BLaER1 treated with 17β-estradiol and CSF1 and Interleukin-3, amounts not matched to agents 10 nM and 100 nM (cell line): ENCODE measurements around the gene LIPM.

Experiments used
- H3K27ac ChIP-seq, 11 experiments: shearing (Covaris generic); formaldehyde crosslinking; 2 replicates each; pipeline ENCODE4 v1.8.1; 2022
- H3K27me3 ChIP-seq, 11 experiments: shearing (Covaris generic); formaldehyde crosslinking; 2 replicates each; pipeline ENCODE4 v1.8.1; 2022
- H3K36me3 ChIP-seq, 11 experiments: shearing (Covaris generic); formaldehyde crosslinking; 2 replicates each; pipeline ENCODE4 v1.8.1; 2022
- H3K4me1 ChIP-seq, 10 experiments: shearing (Covaris generic); formaldehyde crosslinking; 2 replicates each; pipeline ENCODE4 v1.8.1; 2022
- H3K4me2 ChIP-seq, 11 experiments: shearing (Covaris generic); formaldehyde crosslinking; 2 replicates each; pipeline ENCODE4 v1.8.1; 2022
- H3K4me3 ChIP-seq, 10 experiments: shearing (Covaris generic); formaldehyde crosslinking; 2 replicates each; pipeline ENCODE4 v1.8.1; 2022
- H3K9ac ChIP-seq, 11 experiments: shearing (Covaris generic); formaldehyde crosslinking; 2 replicates each; pipeline ENCODE4 v1.8.1; 2022
- H3K9me3 ChIP-seq, 11 experiments: shearing (Covaris generic); formaldehyde crosslinking; replicated peaks in 1 of 11; 2 replicates each; pipeline ENCODE4 v1.8.1; 2022
- H4K20me1 ChIP-seq, 11 experiments: shearing (Covaris generic); formaldehyde crosslinking; 2 replicates each; pipeline ENCODE4 v1.8.1; 2022
- Cebpa-rat ChIP-seq, 11 experiments: shearing (Covaris generic); IDR thresholded peaks; 2 replicates each; pipeline ENCODE4 v1.8.1; 2022

LIPM gene

DNA sequence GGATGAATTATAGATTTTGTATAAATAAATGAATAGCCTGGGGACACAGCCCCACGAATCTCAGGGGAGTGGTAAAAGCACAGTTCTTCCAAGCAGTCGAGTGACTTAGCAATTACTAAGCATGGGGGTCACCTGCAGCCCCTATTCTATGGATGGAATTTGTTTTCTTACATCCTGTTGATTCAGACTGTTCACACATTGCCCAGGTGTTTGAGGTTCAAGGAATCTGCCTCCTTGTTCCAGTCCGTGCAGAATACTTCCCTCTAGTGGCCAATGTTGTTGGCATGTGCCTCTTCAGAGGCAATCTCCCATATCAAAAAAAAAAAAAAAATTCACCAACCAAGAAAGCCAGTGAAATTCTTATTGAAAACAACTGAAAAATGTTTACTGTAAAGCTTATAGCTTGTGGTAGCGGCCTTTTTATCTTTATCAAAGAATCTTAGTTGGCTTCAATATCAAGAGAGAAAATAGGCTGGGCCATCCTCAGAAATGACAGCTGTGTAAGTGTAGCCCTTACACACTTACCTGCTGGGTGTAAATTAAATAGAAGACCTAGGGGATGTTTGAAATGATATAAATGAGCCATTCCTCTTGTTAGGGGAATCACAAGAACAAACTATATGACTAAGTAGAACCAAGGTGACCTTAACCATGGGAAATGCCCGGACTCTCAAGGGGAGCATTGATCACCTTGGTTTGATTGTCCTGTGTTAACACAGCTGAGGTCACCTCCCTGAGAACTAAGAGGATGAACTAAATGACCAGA is 7.8 kb downstream of the LIPM start:
- Histone ChIP-seq H3K9me3 (no peaks in the 10 kb centered on the region), H3K36me3 (no peaks in the 10 kb centered on the region), H3K27ac (no peak overlapping the region), H3K9ac (no peak overlapping the region), H3K4me2 (no peak overlapping the region), H3K27me3 (no peaks in the 10 kb centered on the region), H3K4me3 (no peak overlapping the region), H4K20me1 (no peaks in the 10 kb centered on the region), H3K4me1 (no peaks in the 10 kb centered on the region)
- no peak for TF ChIP-seq Cebpa-rat (IDR thresholded peaks at IDR 0.05)

DNA sequence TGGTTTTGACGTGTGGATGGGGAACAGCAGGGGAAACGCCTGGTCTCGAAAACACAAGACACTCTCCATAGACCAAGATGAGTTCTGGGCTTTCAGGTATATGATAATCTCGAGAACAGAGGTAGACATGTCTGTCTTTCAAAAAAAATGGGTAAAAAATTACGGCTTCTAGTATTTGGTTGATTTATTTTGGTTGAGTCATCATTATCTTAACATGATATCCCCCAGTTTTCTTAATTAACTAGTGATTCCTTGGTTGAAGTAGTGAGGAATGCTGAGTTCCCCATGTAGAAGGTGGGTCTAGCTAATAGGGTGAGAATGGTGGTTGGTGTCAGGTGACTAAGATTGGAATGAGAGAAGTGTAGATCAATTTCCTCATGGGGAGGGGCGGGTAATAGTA is 10.7 kb downstream of the LIPM start:
- TF ChIP-seq Cebpa-rat (IDR thresholded peaks at IDR 0.05) = no peak
- Histone ChIP-seq H3K36me3 (no peaks in the 10 kb centered on the region), H4K20me1 (no peaks in the 10 kb centered on the region), H3K9me3 (no peaks in the 10 kb centered on the region), H3K4me1 (no peaks in the 10 kb centered on the region), H3K4me2 (no peak overlapping the region), H3K27me3 (no peaks in the 10 kb centered on the region), H3K9ac (no peak overlapping the region), H3K27ac (no peak overlapping the region), H3K4me3 (no peak overlapping the region)

DNA sequence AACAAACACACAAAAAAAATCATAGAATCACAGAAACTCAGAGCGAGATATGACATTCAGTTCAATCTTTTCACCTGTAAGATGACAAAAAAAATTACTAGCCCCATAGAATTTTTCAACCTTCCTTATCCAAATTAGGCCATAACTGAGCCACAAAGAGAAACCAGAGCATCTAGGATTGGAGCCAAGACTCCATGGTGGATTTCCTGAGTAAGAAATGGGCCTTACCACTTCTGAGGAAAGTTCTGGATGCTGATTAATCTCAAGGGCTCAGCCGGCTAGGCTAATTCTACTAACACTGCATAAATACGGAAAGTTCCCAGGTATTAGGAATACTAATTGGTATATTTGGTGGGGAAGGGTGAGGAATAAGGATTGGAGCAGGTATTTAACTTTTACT is 16.8 kb downstream of the LIPM start:
- no peak overlapping the region for H3K27ac ChIP-seq
- H3K4me3 ChIP-seq = no peak overlapping the region
- H3K9ac ChIP-seq = no peak overlapping the region
- no peak overlapping the region for H3K4me2 ChIP-seq
- TF ChIP-seq Cebpa-rat (IDR thresholded peaks at IDR 0.05) = no peak
- H3K36me3 ChIP-seq = peaks cover 0 to 10% (median 0%) of the 10 kb centered on the region in 11 experiments; a peak in 4 of 22 replicates
- no peaks in the 10 kb centered on the region for H3K27me3 ChIP-seq
- no peaks in the 10 kb centered on the region for H3K4me1 ChIP-seq
- H4K20me1 ChIP-seq = no peaks in the 10 kb centered on the region
- H3K9me3 ChIP-seq = no peaks in the 10 kb centered on the region

DNA sequence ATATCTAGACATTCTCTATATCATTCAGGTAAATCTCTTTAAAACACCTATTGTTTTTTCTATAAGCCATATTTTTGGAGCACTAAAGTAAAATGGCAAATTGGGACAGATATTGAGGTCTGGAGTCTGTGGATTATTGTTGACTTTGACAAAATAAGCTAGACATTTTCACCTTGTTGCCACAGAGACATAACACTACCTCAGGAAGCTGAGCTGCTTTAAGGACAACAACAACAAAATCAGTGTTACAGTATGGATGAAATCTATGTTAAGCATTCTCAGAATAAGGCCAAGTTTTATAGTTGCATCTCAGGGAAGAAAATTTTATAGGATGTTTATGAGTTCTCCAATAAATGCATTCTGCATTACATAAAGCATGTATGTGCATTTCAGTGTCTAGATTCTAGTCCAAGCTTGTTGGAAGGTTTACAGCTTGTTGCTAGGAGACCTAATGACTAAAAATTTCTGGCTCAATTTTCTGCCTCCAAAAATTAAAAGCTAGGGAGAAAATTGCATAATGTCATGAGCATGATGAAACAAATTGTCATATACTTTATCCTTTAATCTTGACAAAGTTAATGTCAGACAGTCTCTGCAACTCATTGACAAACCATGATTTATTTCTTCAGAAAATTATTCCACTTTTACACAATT is 18.3 kb downstream of the LIPM start:
- H4K20me1 ChIP-seq = no peaks in the 10 kb centered on the region
- no peak overlapping the region for H3K4me2 ChIP-seq
- H3K4me3 ChIP-seq = no peak overlapping the region
- no peaks in the 10 kb centered on the region; a peak in 1 of 20 replicates for H3K4me1 ChIP-seq
- no peaks in the 10 kb centered on the region for H3K9me3 ChIP-seq
- no peaks in the 10 kb centered on the region for H3K27me3 ChIP-seq
- no peak for TF ChIP-seq Cebpa-rat (IDR thresholded peaks at IDR 0.05)
- no peak overlapping the region for H3K27ac ChIP-seq
- peaks cover 0 to 18% (median 0%) of the 10 kb centered on the region in 11 experiments; a peak in 4 of 22 replicates for H3K36me3 ChIP-seq
- no peak overlapping the region for H3K9ac ChIP-seq

DNA sequence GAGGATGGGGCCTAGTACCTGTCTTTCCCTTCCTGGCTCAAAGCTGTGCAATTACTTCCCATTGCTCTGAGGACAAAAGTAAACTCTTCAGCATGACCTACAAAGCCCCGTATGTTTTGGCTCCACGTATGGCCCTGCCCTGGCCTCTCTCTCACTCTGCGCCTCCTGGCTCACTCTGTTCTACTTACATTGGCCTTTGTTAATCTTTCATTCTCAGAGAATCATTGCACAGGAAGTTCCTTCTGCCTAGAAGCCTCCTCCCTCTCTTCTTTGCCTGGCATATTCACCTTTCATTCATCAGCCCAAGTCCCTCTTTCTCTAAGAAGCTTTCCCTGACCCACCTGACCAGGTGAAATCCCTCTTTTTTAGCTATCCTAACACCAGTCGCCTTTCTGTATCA is 23.9 kb downstream of the LIPM start:
- Histone ChIP-seq H3K36me3 (peaks cover 0 to 52% (median 0%) of the 10 kb centered on the region in 11 experiments; a peak in 4 of 22 replicates), H3K27ac (no peak overlapping the region), H3K4me2 (no peak overlapping the region), H3K9me3 (no peaks in the 10 kb centered on the region), H3K4me3 (no peak overlapping the region), H4K20me1 (no peaks in the 10 kb centered on the region), H3K9ac (no peak overlapping the region), H3K27me3 (peaks cover 0 to 10% (median 7%) of the 10 kb centered on the region in 11 experiments; a peak in 12 of 22 replicates), H3K4me1 (peaks cover 0 to 29% (median 9%) of the 10 kb centered on the region in 10 experiments; a peak in 13 of 20 replicates)
- no peak for TF ChIP-seq Cebpa-rat (IDR thresholded peaks at IDR 0.05)

DNA sequence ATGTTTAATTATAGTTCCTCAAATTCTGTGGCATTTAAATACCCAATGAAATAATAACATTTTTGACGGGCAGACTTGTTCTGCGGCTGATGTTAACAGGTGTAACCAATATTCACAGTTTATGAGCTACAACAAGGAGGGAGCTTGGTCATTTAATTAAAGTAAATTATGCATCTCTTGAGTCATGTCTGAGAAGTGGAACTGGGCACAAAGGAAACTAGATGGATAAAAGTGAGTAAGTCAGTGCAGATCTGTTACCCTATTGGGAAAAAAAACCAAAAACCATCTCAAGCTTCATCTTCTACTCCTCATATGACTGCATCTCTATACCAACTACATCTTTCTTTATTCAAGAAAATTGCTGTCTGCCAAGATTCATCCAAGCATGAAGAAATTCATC is 25.1 kb downstream of the LIPM start:
- Histone ChIP-seq H3K4me3 (no peak overlapping the region), H3K9me3 (no peaks in the 10 kb centered on the region), H3K27ac (no peak overlapping the region), H3K27me3 (peaks cover 0 to 14% (median 7%) of the 10 kb centered on the region in 11 experiments; a peak in 12 of 22 replicates), H3K36me3 (peaks cover 0 to 54% (median 0%) of the 10 kb centered on the region in 11 experiments; a peak in 4 of 22 replicates), H3K9ac (no peak overlapping the region), H3K4me2 (no peak overlapping the region), H4K20me1 (peaks cover 0 to 2% (median 0%) of the 10 kb centered on the region in 11 experiments; a peak in 1 of 22 replicates), H3K4me1 (peaks cover 0 to 29% (median 9%) of the 10 kb centered on the region in 10 experiments; a peak in 13 of 20 replicates)
- no peak for TF ChIP-seq Cebpa-rat (IDR thresholded peaks at IDR 0.05)

DNA sequence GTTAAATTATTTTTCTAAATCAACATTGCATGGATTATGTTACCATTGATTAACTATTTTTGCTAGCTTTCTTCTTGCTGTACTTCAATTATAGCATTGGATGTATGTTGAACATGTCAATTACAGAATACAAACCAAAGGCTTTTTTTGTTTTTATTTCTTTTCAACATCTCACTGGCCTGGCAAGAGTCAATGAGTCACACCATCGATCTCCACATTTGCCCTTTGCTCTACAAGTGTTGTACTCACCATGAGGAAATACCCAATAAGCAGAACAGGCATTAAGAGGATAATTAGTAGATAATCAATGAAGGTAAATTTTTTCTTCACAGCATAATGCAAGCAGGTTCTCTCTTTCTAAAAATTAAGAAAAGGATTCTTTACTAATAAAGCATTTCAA is 25.8 kb downstream of the LIPM start:
- Histone ChIP-seq H3K4me2 (peak overlapping the region in 6 of 11 experiments; percentile 22 to 50 (median 44); a peak in 7 of 22 replicates), H3K9ac (no peak overlapping the region), H3K4me3 (no peak overlapping the region)

DNA sequence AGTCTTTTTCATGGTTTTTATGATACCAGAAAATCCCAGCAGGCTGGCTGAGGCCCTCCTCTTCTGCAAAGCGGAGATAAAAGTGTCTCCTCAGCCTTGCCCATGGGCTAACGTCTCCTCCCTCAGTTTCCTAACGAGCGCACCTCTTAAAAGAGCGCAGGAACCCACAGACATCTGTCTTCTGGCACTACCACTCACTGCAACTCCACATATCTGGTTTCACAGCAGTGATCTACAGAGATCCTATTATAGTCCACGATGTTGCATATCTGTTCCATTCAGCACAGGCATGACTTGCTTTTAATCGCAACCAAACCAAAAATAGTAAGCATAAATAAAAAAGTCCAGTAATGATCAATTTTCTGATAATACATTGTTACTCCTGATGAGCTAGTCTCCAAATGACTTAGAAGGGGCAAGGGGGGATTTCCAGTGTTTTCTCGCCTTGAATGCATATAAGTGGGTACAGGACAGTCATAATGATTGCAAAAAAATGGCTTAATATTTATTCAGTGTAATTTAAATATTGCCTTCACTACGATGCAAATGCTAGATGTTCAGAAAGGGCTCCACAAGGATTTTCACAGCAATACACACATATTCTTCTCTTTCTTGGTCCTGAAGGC is 28.2 kb downstream of the LIPM start:
- no peak for TF ChIP-seq Cebpa-rat (IDR thresholded peaks at IDR 0.05)
- Histone ChIP-seq H3K4me3 (no peak overlapping the region), H3K9ac (no peak overlapping the region), H3K9me3 (no peaks in the 10 kb centered on the region), H3K4me1 (peaks cover 6 to 38% (median 17%) of the 10 kb centered on the region in 10 experiments; a peak in 17 of 20 replicates), H3K4me2 (peak overlapping the region in 8 of 11 experiments; percentile 22 to 69 (median 42); a peak in 13 of 22 replicates), H3K27me3 (peaks cover 0 to 14% (median 7%) of the 10 kb centered on the region in 11 experiments; a peak in 12 of 22 replicates), H3K36me3 (peaks cover 0 to 40% (median 0%) of the 10 kb centered on the region in 11 experiments; a peak in 4 of 22 replicates), H4K20me1 (peaks cover 0 to 21% (median 0%) of the 10 kb centered on the region in 11 experiments; a peak in 2 of 22 replicates), H3K27ac (no peak overlapping the region)

More for the DNA sequence above, 25.8 kb downstream of the LIPM start:
- Histone ChIP-seq H3K27me3 (peaks cover 0 to 14% (median 7%) of the 10 kb centered on the region in 11 experiments; a peak in 12 of 22 replicates), H3K9me3 (no peaks in the 10 kb centered on the region), H4K20me1 (peaks cover 0 to 8% (median 0%) of the 10 kb centered on the region in 11 experiments; a peak in 2 of 22 replicates), H3K27ac (no peak overlapping the region), H3K4me1 (peaks cover 0 to 31% (median 10%) of the 10 kb centered on the region in 10 experiments; a peak in 15 of 20 replicates), H3K36me3 (peaks cover 0 to 48% (median 0%) of the 10 kb centered on the region in 11 experiments; a peak in 4 of 22 replicates)
- TF ChIP-seq Cebpa-rat (IDR thresholded peaks at IDR 0.05) = no peak
